Measurements from ENCODE around the gene SMDT1.

DNA sequence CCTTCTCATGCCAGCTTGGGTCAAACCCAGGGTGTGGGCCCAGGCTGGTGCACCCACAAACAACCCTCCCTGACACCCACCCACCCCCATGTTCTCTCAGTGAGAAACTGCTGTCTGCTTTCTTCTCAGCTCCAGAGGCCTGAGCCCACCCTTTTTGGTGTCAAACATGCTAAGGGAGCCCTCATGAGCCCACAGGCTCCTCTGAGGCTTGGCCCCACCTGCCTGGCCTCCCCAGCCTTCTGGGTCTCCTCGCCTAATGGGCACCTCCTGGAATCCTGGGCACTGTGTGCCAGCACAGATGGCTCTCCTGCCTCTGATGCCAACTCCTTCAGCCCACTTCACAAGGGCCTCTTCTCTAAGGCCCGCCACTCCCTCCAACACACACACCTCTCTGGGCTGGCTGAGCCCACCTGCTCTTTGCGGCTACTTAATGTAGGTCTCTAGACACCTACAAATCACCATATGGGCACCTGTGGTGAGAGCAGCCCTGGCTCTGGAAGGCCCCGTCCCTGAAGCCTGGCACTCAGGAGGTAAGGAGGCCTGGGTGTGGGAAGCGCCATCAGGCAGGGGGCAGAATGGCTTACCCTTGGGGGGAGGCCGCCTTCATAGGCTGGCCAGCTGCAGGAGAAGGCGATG, 13.3 kb upstream of the SMDT1 start:
- no peak for TF ChIP-seq TAF1 (IDR thresholded peaks at IDR 0.05; ENCODE audit: low read depth)
- TF ChIP-seq, protein P1, sequence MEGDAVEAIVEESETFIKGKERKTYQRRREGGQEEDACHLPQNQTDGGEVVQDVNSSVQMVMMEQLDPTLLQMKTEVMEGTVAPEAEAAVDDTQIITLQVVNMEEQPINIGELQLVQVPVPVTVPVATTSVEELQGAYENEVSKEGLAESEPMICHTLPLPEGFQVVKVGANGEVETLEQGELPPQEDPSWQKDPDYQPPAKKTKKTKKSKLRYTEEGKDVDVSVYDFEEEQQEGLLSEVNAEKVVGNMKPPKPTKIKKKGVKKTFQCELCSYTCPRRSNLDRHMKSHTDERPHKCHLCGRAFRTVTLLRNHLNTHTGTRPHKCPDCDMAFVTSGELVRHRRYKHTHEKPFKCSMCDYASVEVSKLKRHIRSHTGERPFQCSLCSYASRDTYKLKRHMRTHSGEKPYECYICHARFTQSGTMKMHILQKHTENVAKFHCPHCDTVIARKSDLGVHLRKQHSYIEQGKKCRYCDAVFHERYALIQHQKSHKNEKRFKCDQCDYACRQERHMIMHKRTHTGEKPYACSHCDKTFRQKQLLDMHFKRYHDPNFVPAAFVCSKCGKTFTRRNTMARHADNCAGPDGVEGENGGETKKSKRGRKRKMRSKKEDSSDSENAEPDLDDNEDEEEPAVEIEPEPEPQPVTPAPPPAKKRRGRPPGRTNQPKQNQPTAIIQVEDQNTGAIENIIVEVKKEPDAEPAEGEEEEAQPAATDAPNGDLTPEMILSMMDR (IDR thresholded peaks at IDR 0.05; ENCODE audit: poor library complexity, severe bottlenecking) = no peak
- TF ChIP-seq REST (IDR thresholded peaks at IDR 0.05; ENCODE audit: borderline replicate concordance) = no peak
- TF ChIP-seq EZH2 (IDR thresholded peaks at IDR 0.05; ENCODE audit: borderline replicate concordance, insufficient read depth, low read length, poor library complexity, severe bottlenecking) = no peak
- TF ChIP-seq MXI1 (conservative IDR thresholded peaks at IDR 0.05; ENCODE audit: poor library complexity, severe bottlenecking) = no peak
- TF ChIP-seq EP300 (conservative IDR thresholded peaks at IDR 0.05; ENCODE audit: poor library complexity, severe bottlenecking) = no peak
- TF ChIP-seq RAD21 (conservative IDR thresholded peaks at IDR 0.05) = no peak
- no peak for TF ChIP-seq POLR2AphosphoS5 (IDR thresholded peaks at IDR 0.05)
